HG02610 (cell line): ENCODE measurements around the gene PREX1.

Experiments
- ATAC-seq: cut with Tn5 transposase; IDR thresholded peaks from one replicate; pipeline ENCODE4 v1.9.1; 2021; ENCODE audit warnings: mild to moderate bottlenecking, moderate library complexity; ENCODE audit not compliant: unreplicated experiment

PREX1 gene

DNA sequence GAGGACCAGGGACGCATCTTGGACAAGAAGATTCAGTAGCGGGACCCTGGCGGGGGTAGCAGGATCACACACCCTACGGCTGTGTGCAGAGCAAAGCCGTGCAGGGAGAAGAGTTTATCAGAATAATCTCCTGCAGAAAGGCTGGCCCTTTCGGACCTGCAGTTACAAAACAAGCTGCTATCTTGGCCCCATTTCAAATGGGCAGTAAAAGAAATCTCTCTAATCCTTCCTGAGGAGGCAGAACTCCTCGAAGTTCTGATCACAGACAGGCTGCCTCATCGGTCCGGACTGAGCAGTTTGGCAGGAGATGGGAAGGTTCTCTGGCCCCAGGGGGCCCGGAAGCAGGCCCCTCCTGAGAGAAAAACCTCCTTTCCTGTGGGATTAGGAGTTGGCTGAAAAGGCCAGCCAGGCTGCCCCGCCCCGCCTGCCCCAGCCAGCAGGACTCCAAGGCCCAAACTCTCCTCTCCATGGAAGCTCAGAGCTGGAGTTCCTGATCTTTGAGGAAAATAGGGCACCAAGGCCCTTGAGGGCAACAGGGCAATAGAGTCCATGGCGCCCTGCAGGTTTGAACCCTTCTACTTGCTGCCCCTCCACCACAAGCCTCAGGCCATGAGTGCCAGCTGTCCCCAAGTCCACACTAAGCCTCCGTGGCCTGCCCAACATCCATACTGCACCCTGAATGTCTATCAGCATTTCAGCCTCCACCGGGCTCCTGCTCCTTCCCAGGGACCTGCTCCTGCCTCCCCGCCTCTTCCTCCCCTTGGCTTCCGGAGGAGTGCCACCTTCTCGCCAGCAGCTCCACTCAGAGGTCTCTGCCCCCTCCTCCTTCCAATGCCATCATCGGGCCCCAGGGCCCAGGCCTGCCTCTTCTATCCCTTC lies 141.3 kb downstream of the PREX1 start:
- no peak for ATAC-seq

DNA sequence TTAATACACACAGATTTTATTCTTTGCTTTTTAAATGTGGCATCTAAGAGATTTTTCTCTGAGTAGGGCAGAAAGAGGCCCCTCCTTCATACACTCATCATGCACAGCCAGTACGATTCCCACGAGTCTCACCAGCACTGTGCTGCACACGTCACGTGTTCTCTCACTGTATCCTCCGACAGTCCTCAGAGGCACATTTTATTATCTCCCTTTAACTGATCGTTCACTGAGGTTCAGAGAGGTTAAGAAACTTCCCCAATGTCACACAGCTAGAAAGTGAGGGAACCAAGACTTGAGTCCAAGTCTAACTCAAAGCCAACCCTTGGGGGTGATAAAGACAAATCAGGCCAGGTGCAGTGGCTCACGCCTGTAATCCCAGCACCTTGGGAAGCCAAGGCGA lies 142.5 kb downstream of the PREX1 start:
- no peak for ATAC-seq

DNA sequence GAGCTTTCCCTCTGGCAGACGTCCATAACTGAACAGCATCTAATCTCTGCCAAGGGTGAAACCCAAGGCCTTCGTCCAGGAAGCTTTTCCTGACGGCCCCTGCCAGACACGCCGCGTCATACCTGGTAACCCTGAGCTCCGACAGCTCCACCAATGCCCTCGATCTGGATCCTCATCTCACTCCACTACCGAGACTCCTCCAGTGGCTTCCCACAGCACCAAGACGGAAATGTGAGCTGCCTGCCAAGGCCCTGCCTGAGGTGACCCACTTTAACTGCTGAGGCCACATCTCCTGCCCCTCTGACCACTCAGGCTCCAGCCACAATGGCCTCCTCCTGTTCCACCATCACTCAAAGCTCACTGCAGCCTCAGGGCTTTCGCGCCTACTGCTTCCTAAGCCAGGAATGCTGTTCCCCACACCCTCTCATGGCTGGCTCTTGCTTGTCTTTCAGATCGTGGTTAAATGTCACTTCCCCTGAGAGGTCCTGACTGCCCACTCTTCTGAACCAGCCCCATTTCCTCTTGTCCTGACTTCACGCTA lies 143.2 kb downstream of the PREX1 start:
- no peak for ATAC-seq

DNA sequence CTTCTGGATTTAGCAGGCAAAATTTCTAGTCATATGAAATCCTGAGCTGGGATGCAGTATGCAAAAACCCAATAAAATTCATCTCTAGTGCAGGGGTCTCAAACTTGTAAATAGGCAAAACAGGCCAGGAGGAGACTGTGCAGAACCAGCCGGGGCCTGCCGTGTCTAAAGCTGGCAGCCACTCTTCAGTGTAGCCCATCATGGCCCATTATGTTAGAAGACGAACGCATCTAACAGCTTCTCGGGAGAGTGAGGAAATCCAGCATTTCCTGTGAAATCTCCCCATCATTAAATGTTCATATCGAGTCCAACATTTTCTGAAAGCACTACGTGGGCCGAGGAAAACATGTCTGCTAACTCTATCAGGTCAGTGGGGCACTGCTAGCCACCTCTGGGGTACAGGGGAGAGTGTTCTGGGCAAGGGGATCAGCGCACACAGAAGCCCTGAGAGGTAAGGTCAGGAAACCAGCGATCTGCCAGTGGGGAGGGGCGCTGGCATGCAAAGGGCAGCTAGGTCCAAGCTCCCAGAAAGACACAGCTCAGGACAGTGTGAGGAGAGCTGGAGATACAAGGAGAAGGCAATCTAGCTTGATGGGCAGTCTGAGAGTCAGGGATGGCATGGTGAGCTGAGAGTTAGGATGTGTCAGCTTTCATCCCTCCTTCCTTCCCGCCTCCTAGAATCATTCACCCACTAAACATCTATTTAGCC lies 144.2 kb downstream of the PREX1 start:
- ATAC-seq, result no peak

DNA sequence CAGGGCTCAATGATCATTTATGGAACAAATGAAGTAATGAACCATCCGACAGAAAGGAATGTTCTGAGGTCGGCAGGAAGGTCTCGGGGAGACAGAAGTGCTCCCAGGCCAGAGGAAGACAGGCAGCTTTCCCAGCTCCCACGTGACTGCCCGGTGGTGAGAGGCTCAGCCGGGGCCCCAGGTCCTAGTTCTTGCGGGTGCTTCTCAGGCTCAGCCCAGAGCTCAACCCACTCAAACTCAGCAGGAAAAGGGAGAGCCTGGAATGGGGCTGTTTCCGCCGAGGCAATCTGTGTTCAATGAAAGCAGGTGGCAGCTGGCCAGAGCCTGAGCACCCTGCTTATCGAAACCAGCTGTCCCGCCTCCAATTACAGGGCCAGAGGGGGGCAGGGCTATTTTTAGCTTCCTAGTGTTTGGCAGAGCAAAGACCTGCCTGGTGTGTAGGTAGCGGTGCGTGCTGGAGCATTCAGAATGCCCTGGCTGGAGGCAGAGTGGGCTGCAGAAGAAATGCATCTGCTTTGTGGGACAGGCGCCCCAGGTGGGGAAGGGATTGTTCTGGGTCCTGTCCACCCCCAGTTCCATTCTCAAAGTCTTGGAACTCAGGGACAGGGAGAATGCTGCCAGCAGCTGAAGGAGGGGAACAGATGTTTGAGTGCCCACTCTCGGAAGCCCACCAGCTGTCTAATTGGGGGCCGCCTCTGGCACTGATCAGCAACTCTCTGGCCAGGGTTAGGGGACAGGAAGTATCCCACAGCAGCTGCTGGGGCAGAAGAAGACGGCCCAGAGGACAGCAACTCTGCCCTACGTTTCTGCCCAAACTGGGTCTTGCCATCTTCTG lies 145.1 kb downstream of the PREX1 start:
- ATAC-seq, result no peak

DNA sequence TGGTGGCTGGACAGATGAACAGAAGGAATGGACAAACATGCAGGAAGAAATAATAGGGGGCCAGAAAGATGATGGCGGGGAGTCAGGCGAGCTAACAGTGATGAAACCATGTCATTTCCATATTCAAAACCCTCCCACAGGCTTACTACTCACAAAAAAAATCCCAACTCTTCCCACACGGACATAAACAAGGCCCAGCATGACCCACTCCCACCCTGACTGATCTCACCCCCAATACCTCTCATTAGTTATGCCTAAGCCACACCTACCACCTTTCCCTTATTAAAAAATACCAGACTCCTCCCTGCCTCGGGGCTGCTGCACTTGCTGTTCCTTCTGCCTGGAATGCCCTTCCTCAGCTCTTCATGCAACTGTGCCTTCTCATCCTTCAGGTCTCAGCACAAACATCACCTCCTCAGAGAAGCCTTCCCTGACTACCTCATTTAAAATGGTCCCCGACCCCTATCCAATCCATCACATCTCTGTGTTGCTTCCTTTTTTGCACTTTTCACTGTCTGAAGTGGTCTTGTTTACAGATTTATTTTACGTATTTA lies 145.8 kb downstream of the PREX1 start:
- ATAC-seq, result no peak

DNA sequence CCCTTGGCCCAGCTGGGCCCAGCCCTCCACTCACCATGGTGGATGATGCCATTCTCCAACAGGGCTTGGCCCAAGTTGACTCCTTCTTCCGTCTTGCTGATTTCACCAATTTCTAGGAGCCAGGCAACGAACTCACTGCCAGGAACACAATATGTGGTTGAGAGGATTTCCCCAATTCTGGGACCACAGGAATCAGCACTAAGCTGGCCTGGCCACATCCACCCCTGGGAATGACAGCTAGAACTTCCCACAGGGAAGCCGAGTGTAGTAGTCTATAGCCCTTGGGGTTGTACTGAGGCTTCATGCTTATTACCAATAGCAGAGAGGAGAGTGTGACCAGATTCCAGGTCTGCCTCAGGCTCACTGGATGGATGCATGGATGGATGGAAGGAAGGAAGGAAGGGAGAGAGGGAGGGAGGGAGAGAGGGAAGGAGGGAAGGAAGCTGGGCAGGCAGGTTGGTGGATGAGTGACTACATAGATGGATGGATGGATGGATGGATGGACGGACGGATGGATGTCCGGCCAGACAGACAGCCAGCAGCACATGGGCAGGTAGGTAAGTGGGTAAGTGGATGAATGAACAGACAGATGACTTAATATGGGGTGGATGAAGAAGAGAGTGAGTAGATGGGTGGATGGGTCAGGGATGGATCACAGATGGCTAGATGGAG lies 146.5 kb downstream of the PREX1 start:
- ATAC-seq, result no peak

DNA sequence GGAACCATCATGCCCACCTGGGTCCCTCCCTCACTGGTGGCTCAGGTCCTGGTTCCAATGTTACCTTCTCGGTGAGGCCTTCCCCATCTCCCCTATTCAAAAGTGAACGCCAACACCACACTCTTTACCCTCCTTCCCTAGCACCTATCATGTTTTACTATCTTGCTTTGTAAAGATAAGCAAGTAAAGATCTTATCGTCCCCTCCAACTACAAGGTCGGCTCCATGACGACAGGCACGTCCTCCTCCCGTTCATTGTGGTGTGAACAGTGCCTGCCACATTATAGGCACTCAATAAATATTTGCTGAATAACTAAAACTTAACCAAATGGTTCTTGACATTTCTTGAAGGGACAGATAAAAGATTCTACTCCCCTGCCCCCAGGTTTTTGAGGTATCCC lies 147.1 kb downstream of the PREX1 start:
- ATAC-seq, result no peak

DNA sequence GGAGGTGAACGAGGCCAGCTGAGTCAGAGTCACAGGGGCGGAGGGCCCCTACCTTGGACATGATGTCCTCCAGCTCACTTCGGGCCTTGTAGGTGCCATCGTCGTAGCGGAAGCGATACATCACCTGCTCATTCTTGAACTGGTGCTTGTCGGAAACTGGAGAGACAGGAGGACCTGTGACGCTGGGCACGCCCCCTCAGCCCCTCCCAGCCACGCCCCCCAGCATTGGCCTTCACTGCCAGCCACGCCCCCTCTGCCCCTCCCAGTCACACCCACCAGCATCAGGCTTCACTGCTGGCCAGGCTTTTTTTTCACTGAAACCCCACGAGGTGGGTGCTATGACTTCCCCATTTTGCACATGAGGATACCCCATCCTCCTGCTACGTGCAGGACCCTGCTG lies 148.2 kb downstream of the PREX1 start:
- no peak for ATAC-seq

DNA sequence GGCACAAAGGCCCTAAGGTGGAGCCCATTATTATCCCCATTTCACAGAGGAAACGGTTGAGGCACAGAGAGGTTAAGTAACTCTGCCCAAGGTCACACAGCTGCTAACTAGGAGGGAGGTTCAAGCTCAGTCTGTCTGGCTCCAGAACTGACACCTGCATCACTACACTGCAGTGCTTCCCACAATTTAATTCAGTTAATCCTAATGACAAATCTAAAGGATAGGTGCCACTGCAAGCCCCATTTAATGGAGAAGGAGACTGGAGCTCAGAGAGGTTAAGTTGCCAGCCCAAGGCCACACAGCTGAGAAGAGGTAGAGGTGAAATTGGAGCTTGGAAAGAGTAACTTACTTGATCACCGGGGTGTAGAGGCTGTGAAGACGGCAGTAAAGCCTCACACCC lies 148.8 kb downstream of the PREX1 start:
- ATAC-seq, result no peak

DNA sequence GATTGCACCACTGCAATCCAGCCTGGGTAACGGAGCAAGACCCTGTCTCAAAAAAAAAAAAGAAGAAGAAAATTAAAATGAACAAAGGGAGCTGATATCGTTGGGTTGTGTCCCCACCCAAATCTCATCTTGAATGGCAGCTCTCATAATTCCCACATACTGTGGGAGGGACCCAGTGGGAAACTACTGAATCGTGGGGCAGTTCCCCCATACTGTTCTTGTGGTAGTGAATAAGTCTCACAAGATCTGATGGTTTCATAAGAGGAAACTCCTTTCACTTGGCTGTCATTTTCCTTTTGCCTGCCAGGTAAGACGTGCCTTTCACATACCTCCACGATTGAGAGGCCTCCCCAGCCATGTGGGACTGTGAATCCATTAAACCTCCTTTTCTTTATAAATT lies 149.4 kb downstream of the PREX1 start:
- no peak for ATAC-seq

DNA sequence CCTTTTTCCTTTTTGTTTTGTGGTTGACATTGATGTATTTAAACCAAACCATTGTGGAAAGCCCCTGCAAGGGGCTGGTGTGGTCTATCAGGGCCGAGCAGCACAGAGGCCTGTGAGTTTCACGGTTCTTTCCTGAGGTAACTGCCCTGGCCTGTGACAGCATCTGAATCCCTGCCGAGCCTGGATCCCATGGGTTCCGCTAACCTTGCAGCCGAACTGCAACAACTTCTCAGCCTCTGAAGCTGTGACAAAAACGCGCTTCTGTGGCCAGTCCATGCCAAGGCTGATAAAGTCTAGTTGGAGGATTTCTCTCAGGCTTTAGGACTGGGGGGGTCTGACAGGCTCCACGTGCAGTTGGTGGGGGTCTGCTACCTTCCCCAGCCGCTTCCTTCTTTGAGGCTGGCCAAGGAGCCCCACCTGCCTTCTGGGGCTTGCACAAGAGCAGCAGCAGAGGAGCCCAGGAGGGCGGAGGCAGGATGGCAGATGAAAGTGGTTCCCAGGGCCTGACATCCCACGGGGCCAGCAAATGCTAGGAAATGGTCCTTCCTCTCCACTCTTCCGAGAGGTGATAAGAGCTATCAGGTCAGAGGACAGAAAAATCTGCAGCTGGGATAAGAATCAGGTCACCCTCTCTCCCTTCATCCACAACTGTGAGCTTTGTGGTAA lies 150.9 kb downstream of the PREX1 start:
- ATAC-seq, result no peak

DNA sequence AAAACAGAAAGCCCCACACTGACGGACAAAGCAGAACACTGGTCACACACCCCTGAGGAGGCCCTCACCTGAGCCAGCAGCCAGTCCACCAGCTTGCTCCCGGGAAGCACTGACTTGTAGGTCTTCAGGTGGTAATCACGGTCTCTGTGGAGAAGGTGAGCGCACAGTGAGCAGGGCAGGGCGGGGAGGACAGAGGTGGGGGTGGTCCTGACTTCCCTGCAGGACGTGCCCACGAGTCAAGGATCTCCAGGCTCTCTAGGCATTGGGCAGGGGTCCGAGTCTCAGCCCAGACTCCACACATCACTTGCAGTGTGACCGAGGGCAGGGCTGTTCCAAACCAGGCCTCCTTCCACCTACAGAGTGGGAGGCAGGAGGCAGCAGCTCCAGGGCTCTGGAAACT lies 151.7 kb downstream of the PREX1 start:
- no peak for ATAC-seq

DNA sequence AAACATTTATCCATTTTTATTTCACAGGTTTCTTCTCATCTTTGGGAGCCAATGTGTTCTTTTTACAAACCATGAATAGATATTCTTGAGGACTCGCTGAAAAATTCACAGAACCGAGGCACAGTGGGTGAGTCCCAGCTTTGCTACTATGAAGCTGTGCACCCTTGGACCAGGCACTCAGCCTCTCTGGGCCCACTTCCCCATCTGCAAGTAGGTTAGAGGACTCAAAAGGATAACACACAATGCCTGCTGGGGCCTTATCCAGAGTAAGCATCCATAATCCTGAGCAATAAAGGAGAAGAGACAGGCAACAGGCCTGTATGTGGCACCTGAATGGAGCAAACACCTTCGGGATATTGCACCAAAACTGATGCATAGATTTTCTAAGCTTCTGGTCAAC lies 153.3 kb downstream of the PREX1 start:
- ATAC-seq, result no peak

DNA sequence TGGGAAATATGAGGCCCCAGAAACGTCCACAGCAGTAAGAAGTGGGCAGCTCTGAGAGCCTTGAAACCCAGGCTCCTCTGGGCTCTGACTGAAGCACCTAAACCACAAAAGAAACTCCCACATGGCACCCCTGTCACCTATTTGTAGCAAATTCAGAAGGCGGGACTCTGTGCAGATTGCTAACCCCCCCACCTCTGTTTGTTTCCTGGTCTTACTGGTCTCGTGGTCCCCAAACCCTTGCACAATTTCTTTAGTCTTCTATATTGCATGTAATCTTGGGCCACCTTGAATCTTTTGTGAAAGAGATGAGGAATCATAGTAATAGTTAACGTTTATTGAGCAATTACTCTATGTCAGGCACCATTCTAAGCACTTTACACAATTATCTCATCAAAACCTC lies 154.3 kb downstream of the PREX1 start:
- no peak for ATAC-seq

DNA sequence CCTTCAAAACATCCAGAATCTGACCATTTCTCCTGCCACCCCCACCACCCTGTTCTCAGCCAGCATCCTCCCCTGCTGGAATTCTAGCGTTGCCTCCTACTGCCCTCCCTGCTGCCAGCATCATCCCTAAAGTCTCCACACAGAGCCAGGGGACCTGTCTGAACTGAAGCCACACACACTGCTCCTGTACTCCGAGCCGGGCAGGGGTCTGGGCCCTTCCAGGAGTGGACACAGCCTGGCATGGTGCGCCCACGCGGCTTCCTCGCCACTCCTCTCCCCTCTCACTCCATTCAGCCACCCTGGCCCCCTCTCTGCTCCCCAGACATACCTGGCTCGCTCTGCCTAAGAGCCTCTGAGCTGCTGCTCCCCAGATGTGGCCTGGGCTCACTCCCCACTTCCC lies 155.5 kb downstream of the PREX1 start:
- no peak for ATAC-seq

DNA sequence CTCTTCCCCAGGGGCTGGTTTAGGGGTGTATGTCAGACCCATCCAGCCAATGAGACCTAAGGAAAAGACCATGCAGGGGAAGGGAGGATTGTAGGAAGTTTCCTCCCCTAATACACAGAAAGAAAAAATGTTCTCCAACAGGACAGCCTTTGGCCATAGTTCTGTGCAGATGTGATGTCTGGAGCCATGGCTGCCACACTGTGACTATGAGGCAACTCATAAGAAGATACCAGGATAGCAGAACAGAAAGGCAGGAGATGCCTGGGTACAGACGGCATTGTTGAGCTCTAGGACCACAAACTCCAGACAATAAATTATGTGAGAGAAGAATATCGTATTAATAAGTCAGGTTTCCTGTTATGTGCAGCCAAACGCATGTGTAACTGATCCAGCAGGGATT lies 156.7 kb downstream of the PREX1 start:
- no peak for ATAC-seq

DNA sequence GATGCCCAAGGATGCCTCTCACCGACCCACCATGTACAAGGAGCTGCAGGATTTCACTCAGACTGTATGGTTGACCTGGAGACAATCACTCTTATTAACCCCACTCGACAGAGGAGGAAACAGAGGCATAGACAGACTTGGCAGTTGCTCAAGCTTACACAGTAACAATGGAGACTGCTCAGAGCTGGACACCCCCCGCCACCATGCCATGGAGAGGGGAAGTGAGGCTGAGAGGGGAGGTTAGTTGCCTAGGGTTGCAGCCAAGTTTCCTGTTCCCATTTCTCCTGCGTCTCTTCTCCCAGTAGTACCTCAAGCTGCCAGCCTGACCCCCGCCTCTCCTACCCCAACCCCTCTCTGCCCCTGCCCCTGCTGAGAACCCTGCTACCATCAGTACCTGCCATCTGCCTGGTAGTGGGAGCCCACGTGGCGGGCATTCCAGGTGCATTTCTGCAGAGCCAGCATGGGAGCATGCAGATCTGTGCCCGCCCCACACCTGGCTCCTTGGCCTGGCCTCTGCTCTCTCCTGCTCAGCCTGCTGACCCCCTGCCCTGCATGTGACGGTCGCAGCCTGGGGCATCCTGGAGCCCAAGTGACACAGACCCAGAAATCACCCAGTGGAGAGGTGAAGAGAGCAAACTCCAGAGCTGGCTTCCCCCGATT lies 157.7 kb downstream of the PREX1 start:
- no peak for ATAC-seq

DNA sequence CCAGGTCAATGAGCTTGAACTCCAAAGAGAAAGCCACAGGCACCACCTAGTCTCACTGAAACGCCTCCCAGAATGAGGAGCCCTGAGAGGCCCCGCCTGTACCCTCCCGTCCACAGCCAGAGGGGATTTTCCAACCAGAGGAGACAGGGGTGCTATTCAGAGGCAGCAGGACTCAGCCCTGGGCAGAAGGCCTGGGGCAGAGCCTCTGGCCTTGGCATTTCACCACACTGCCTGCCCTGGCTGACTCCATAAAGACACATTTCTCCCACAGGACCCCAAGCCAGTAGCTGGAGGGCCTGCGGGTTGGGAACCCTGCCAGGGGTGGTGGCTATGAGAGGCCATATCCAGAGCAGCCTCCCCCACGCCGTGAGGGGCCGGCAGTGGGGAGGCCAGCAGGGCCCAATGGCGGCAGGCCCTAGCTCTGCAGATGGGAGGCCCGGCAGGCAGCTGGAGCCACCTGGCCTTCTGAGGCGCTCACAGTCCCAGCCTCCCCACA lies 159.3 kb downstream of the PREX1 start:
- ATAC-seq, result no peak
